DLD1 (cell line): ENCODE data around the gene CEMIP2.
"Not testable (repeated sequence)": the region's sequence is repeated elsewhere in the genome, so short reads cannot be mapped to it uniquely, and the experiment has no call there.

Experiments
- in situ Hi-C: cut with HindIII; loops from 2 replicates; pipeline ENCODE4 v1.10.0; 2017; ENCODE audit warnings: low sequenced_read_pairs

CEMIP2 gene

GRCh38 chr9:71710856-71711255, 57.5 kb downstream of the CEMIP2 start:
- in situ Hi-C loops, result no loop called here

- in situ Hi-C loops, result no loop called here
Measured at GRCh38 chr9:71710201-71710600, 58.1 kb downstream of the CEMIP2 start.

GRCh38 chr9:71709384-71709783, 58.9 kb downstream of the CEMIP2 start:
- in situ Hi-C loops, result no loop called here

GRCh38 chr9:71706176-71706575, 62.1 kb downstream of the CEMIP2 start:
- in situ Hi-C loops, result no loop called here

GRCh38 chr9:71704796-71705195, 63.5 kb downstream of the CEMIP2 start:
- in situ Hi-C loops, result no loop called here

- in situ Hi-C loops, result no loop called here
Measured at GRCh38 chr9:71703172-71703872, 65.0 kb downstream of the CEMIP2 start.

GRCh38 chr9:71697882-71698281, 70.4 kb downstream of the CEMIP2 start:
- in situ Hi-C loops, result no loop called here

GRCh38 chr9:71694332-71694731, 74.0 kb downstream of the CEMIP2 start:
- in situ Hi-C loops, result no loop called here

- in situ Hi-C loops, result no loop called here
Measured at GRCh38 chr9:71693607-71694006, 74.7 kb downstream of the CEMIP2 start.

- in situ Hi-C loops, result no loop called here
Measured at GRCh38 chr9:71692337-71692736, 76.0 kb downstream of the CEMIP2 start.

GRCh38 chr9:71691576-71691975, 76.7 kb downstream of the CEMIP2 start:
- in situ Hi-C loops, result not testable (repeated sequence)

GRCh38 chr9:71690689-71691435, 77.5 kb downstream of the CEMIP2 start:
- in situ Hi-C loops, result no loop called here

- in situ Hi-C loops, result no loop called here
Measured at GRCh38 chr9:71690063-71690688, 78.1 kb downstream of the CEMIP2 start.

GRCh38 chr9:71687676-71688075, 80.6 kb downstream of the CEMIP2 start:
- in situ Hi-C loops, result no loop called here

- in situ Hi-C loops, result no loop called here
Measured at GRCh38 chr9:71685988-71686387, 82.3 kb downstream of the CEMIP2 start.

- in situ Hi-C loops, result no loop called here
Measured at GRCh38 chr9:71685394-71685793, 82.9 kb downstream of the CEMIP2 start.

- in situ Hi-C loops, result no loop called here
Measured at GRCh38 chr9:71684566-71684965, 83.7 kb downstream of the CEMIP2 start.

- in situ Hi-C loops, result no loop called here
Measured at GRCh38 chr9:71683598-71684235, 84.6 kb downstream of the CEMIP2 start.

- in situ Hi-C loops, result no loop called here
Measured at GRCh38 chr9:71681708-71682272, 86.5 kb downstream of the CEMIP2 start.

- in situ Hi-C loops, result no loop called here
Measured at GRCh38 chr9:71681104-71681707, 87.1 kb downstream of the CEMIP2 start.
